Measurements from ENCODE around the gene SRR.
"Not testable (repeated sequence)": the region's sequence is repeated elsewhere in the genome, so short reads cannot be mapped to it uniquely, and the experiment has no call there.

The SRR gene

DNA sequence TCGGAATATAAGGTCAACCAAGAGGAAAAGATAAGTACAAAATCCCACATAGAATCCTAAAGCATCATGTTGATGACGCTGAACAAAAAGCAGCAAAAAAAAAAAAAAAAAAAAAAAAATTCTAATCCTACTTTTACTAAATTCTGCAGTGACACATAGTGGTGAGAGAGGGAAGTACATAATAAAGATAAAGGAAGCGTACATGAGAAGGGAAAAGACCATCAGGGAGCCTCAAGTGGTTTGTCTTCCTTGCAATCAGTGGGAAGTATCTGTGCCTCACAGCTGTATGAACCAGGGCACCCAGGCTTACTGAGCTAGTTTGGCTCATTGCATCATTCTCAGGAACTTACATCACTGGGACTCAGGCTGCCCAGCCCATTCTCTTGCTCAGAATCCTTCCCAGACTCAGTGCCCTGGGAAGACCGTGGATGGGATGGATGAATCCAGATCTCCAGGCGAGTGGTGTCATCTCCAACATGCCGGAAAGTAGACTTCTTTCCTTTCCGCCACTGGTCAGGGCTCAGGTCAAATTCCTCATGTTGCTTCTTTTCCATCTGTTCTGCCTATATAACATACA is 21.4 kb upstream of the SRR start:
- Histone ChIP-seq H3K4me3 (no peak overlapping the region), H3K27ac (no peak overlapping the region)

GRCh38 chr17:2283302-2283701 is 20.4 kb upstream of the SRR start:
- Histone ChIP-seq H3K4me3 (no peak overlapping the region), H3K27ac (no peak overlapping the region)

GRCh38 chr17:2289878-2290478 is 13.8 kb upstream of the SRR start:
- Histone ChIP-seq H3K27ac (no peak overlapping the region), H3K4me3 (no peak overlapping the region)

DNA sequence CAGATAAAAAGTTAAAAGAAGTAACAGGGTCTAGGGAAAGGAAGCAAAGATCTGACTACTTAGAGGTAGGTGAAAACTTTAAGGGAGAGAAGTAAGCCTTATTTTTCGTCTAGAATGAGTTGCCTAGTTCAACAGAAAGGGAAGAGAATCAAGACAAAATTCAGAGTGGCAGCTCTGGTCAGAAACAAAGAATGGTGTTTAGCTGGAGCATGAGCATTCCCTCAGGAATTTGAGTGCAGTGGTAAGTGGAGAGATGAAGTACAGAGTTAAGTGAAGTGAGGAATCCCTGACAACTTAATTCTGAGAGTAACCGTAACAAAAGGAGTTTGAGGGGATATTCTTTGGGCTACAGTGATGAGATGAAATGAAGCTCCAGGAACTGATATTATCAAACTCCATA is 11.7 kb upstream of the SRR start:
- H3K4me3 ChIP-seq: no peak overlapping the region

GRCh38 chr17:2295575-2295974 is 8.2 kb upstream of the SRR start:
- no peak overlapping the region for H3K4me3 ChIP-seq
- H3K27ac ChIP-seq: no peak overlapping the region

More for the DNA sequence above, 11.7 kb upstream of the SRR start:
- H3K27ac ChIP-seq: no peak overlapping the region

DNA sequence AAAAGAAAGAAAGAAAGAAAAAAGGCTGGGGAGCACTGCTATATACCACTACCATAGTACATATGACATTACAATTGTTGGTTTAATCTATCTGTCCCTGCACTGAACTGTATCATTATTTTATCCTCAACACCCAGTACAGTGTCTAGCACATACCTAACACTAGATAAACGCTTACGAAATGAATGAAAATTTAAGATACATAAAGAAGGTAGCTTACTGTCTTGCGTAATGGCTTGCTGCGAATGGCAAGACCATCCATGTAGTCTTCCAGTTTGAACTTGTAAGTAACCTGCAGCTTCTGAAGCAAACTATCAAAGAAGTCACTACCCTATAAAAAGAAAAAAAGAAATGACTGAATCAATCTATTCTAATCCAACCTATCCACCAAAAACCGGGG is 6.7 kb upstream of the SRR start:
- no peak overlapping the region for H3K27ac ChIP-seq
- H3K4me3 ChIP-seq: no peak overlapping the region

GRCh38 chr17:2299136-2299535 is 4.6 kb upstream of the SRR start:
- no peak overlapping the region for H3K4me3 ChIP-seq

GRCh38 chr17:2299756-2300155 is 4.0 kb upstream of the SRR start:
- Histone ChIP-seq H3K27ac (no peak overlapping the region), H3K4me3 (no peak overlapping the region)

More at GRCh38 chr17:2299136-2299535, 4.6 kb upstream of the SRR start:
- H3K27ac ChIP-seq: no peak overlapping the region

DNA sequence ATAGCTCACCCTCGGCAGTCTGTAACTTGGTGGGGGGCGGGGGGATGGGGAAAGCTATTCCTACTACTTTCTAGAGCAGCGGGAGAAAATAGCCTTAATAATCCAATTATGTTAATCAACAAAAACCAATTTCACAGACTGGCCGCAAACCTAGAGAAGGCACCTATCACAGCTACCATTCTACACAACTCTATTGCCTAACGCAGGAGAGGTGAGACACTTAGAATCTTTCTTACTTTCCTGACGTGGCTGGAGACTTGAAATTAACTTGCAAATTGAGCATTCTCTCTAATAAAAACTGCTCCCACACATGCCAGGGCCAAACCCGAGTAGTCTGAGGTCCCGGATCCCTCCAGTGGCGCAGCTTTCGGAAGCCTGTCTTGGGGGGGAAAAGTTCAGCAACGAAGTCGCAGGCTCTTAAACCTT is 959 bp upstream of the SRR start:
- peak overlapping the region in 20 of 21 experiments; percentile 86 to 97 (median 92) for H3K27ac ChIP-seq
- H3K4me3 ChIP-seq: peak overlapping the region; percentile 55 to 96 (median 77)

DNA sequence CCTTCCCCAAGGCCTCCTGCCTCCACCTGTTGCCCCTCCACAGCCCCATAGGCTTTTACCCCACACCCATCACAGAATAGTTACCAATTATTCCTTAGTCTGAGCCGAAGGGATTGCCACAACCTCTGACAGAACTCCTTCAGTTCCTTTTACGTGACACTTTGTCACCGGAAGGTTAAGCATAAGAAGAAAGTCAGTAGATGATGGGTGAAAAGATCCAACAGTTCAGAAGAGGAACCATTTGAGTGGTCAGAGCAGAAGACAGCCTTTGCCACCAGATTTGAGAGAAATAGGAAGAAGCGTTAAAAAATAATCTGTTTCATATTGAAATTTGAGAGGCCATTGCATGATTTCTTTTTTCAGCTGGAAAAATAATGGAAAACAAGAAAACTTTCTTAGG is 1.2 kb downstream of the SRR start:
- Histone ChIP-seq H3K4me3 (no peak overlapping the region), H3K27ac (peak overlapping the region in 1 of 21 experiments; percentile 7)

DNA sequence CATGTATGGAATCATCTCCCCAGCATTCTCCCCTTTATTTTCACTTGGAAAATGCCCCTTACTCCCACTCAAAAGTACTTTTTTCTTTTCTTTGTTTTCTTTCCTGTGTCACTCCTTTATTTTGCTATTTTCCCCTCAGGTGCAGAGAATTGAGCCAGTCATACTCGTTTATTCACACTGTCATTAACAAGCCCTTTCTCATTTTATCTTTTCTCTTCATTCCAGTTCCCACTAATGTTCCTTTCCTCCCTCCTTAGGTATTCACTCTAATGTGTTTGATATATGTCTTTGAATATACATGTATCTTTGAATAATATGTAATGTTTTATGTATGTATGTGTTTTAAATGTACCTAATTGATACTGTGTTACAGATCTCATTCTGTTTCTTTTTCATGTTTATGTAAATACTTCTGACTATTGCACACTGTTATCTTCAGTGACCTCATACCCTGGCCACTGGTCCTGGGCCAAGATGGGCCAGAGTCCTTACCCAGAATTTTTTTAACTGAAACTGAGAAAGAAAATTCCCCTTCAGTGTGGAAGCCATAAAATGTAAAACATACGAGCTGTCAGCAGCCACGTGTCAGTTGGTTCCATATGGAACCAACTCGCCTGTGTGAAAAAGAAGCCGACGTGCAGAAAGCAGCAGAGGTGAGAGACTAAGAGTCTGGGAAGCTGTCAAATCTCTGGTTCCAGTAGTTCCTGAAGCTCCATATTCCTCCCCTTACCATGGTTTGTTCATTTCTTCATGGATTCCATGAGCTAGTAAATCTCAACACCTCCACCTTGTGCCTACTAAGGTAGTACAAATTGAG is 5.8 kb downstream of the SRR start:
- Histone ChIP-seq H3K4me3 (no peak overlapping the region), H3K27ac (no peak overlapping the region)

DNA sequence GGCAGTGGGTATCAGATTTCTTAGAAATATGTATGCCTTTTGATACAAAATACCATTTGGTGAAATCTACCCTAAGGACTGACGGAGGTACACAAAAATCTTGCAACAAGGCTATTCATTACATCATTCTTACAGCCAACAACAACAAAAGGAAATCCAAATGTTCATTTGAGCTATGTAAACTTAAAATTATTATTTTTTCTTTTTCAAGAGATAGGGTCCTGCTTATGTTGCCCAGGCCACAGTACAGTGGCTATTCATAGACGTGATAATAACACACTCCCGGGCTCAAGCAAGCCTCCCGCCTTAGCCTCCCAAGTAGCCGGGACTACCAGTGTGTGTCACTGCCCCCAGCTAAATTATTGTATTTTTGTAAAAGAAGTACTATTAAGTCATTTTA is 9.0 kb downstream of the SRR start:
- Histone ChIP-seq H3K27ac (no peak overlapping the region), H3K4me3 (no peak overlapping the region)

DNA sequence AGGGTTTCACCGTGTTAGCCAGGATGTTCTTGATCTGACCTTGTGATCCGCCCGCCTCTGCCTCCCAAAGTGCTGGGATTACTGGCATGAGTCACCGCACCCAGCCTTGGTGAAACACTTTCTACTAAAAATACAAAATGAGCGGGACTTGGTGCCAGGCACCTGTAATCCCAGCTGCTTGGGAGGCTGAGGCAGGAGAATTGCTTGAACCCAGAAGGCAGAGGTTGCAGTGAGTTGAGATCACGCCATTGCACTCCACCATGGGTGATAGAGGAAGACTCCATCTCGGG is 13.1 kb downstream of the SRR start:
- H3K27ac ChIP-seq, H3K4me3 ChIP-seq: not testable (repeated sequence)

- H3K27ac ChIP-seq: no peak overlapping the region
- no peak overlapping the region for H3K4me3 ChIP-seq
Measured at GRCh38 chr17:2317796-2318195, 14.0 kb downstream of the SRR start.

DNA sequence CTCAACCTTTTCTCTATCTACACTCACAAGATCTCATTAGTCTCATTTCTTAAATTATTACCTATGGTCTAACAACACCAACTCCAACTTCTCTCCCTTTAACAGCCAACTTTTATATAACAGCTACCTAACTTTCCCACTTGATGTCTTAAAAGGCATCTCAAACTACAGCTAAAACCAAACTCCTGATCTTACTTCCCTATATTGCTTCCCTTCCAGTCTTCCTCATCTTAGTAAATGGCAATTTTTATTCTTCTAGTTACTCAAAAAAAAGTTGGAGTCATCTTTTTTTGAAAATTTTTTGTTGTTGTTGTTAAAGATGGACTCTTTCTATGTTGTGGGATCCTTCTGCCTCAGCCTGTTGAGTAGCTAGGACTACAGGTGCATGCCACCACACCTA is 15.3 kb downstream of the SRR start:
- Histone ChIP-seq H3K27ac (no peak overlapping the region), H3K4me3 (no peak overlapping the region)

GRCh38 chr17:2321399-2321798 is 17.6 kb downstream of the SRR start:
- H3K27ac ChIP-seq: no peak overlapping the region

GRCh38 chr17:2323629-2324314 is 20.0 kb downstream of the SRR start:
- Histone ChIP-seq H3K4me3 (no peak overlapping the region), H3K27ac (no peak overlapping the region)

More at GRCh38 chr17:2321399-2321798, 17.6 kb downstream of the SRR start:
- no peak overlapping the region for H3K4me3 ChIP-seq

GRCh38 chr17:2331303-2331702 is 27.6 kb downstream of the SRR start:
- Histone ChIP-seq H3K4me3 (no peak overlapping the region), H3K27ac (no peak overlapping the region)

DNA sequence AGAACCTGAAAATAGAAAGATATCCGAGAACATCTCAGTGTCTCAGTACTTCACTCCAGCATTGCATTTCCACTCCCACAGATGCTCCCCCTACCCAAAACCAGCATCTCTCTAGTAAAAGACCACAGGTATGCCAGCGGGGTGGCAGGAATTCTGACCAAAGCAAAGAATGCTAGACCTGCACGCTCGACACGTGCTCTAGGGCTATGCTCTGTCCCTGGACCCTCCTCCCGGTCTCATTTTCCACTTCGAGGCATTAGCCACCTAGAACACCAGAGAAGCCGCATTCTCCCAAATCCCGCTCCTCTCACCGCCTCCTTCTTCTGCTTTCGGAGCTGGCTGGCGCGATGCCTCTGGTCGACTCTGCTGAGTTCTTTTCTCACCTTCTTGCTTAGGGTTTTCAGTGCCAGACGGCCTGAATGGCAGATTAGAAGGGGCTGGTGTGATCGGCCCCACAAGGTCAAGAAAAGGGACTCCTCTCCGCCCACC is 32.0 kb downstream of the SRR start:
- peak overlapping the region; percentile 61 to 98 (median 90) for H3K4me3 ChIP-seq
- H3K27ac ChIP-seq: peak overlapping the region; percentile 19 to 96 (median 87)

- peak within 1 kb of the TSS; percentile 61 to 98 (median 90) for H3K4me3 ChIP-seq
Measured at GRCh38 chr17:2336215-2336851, 32.6 kb downstream of the SRR start, which contains the start of gene TSR1. Gene TSR1 (minus strand): TSS chr17:2336457. CDS start chr17:2336427, 30 bp downstream.

More at GRCh38 chr17:2336215-2336851, 32.6 kb downstream of the SRR start, which contains the start of gene TSR1:
- peak within 1 kb of the TSS; percentile 19 to 96 (median 87) for H3K27ac ChIP-seq

Measured in skin epidermis (tissue), 12 donors.